ENCODE data around the gene IFT27. TPM values are rescaled to one million over a fixed set of nuclear protein-coding genes. Genes with fewer than 3 reads are reported as not detected.

The IFT27 gene
- total RNA-seq, 1 experiment from 2014 or later: 14.8 TPM

DNA sequence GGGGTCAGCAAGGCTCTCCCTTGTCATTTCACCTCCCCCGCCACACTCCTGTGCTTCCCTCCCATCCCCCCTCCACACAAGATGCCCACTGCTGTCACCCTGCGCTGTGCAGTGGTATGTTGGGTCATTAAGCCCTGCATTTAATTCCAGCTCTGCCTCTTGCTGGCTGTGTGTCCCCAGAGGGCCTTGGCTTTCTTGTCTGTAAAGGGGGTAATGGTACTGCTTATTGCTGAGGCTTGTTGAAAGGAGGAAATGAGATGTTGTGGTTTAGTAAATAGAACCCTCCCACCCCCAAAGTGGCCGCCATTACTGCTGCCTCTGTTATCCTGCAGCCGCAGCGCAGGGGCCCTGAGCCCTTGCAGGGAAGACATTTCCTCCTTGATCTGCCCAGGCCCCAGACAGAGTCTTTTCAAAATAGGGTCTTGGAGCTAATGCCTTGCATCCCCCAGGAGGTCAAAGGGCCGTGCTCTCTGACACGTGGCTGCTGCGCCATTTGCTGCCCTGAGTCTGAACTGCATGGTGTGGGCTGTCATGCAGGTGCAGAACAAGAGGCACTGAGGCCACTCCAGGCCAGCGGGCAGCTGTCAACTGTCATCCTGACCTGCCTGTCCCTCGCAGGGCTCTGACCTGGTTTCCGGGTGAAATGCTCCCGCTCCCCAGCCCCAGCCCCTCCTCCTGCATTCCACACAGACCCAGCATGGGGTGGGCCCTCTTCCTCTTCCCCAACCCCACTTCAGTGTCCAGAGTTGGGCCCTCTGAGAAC is 22.2 kb upstream of the IFT27 start:
- DNase-seq (ENCODE audit: extremely low read depth, low read depth): no peak

DNA sequence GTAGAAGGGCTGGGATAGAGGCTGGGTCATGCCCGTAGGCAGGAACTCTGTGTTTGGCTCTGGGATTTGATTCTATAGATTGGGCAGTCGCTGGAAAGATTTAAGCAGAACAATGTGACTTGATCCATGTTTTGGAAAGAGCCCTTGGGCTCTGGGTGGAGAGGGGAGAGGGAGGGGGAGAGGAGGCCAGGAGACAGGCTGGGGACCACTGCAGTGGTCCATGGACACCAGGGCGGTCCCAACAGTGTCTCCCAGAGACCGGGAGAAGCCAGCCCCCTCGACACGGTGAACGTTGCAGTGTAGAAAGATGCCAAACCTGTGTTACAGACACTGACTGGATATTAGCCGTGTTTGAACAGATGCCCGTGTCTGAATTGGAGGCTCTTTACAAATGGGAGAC is 21.5 kb upstream of the IFT27 start:
- no peak for DNase-seq (ENCODE audit: extremely low read depth, low read depth)

DNA sequence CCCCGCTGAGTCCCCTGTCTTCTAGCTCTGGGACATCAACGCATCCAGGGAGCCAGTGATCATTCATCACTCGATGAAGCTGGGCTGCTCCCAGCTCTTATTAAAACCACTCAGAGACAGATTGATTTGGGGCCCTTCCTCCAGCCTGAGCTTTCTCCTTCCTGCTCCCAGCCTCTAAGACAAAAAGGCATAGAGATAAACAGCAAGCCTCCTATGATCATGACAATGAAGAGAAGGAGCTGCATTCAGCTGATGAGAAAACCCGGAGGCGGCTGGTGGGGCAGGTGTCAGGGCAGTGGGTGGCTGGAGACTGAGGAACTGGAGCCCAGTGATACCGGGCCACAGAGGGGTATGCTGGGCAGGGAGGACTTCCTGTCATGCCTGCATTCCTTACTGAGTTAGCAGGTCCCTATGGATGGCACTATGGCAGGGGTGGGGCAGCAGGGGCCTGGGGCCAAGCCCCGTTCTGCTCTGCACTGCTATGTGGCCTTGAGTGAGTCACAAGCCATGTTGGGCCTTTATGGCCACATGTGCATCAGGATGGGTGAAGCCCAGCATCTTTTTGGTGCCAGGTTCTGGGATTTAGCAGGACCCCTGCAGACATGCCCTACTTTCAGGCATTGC is 20.7 kb upstream of the IFT27 start:
- DNase-seq (ENCODE audit: extremely low read depth, low read depth): no peak

DNA sequence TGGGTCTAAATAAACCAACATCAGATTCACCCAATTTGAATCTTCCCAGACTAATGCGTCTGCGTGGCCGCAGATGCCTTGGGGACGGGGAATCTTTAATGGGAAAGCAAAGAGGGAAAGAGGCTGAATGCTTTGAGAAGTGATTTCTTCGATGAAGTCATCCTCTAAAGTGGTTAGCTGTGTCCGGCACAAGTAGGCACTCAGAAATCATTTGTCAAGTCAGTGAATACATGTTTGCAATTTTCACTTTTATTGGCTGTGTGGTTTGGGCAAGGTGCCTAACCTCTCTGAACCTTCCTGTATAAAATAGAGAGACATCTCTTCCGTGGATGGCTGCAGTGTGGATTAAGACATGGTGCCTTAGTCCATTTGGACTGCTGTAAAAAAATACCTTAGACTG is 19.7 kb upstream of the IFT27 start:
- DNase-seq (ENCODE audit: extremely low read depth, low read depth): no peak

DNA sequence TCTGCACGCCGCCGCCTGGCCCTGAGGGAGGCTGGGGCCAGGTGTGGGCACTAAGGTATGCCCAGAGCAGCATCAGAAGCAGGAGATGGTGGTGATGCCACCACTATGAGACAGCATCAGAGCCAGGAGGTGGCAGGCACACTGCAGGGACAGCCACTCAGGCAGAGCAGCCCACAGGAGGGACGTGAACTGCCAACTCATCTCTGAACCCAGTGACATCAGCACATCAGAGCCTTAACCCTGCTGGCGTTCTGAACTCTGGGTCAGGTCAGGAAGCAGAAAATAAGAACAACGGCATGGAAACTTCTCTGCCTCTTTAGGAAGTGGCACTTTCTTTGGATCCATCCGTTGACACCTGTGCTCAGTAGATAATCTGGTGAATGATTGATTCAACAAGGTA is 14.7 kb upstream of the IFT27 start:
- no peak for DNase-seq (ENCODE audit: extremely low read depth, low read depth)

DNA sequence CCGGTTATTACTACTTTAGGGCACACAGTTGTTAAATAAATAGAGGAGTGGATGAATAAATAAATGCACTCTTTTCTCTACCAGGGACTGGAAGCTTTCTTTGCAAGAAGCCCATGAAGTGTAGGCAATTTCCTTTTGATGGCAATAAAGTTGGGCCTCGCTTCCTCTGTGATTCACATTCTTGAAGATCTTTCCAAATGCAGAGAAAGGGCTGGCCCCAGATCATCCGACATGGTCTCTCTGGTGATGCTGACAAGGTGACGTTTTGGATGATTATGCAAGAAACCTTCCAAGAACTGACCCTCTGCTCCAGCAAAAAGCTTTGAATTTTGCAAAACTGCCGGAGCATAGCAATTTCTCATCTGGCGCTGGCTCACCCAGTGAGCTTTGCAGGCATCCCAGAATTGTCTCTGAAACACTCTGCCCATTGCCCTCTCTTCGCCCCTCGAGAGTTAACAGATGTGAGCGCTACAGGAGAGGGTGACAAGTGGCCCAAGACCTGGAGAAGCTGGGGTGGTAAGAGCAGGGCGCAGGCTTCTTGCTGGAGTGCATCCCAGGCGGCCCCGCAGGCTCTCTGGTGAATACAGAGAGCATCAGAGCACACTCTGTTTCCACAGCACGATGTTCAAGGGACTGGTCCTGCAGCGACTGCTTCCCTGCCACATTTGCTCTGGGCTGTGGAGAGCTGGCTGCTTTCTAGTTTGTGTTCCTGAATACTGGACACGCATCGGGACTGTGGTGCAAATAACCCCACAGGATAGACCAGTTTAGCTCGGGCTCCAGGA is 11.5 kb upstream of the IFT27 start:
- DNase-seq (ENCODE audit: extremely low read depth, low read depth): no peak

DNA sequence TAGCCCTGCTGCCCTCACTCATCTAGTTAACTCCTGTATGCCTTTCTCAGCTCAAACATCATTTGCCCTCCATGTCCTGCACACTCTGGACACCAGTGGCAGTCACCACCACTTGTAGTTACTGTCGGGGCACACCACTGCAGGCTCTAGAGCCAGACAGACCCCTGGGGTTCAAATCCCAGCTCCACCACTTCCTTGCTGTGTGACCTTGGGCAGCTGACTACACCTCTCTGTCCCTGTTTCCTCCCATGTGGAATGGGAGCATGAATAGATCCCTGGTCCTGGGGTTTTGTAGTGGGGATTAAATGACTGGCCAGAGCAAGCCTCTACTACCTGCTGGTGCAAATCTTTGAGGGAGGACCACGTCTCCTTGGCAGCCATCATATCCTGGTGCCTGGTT is 7.8 kb upstream of the IFT27 start:
- no peak for DNase-seq (ENCODE audit: extremely low read depth, low read depth)

DNA sequence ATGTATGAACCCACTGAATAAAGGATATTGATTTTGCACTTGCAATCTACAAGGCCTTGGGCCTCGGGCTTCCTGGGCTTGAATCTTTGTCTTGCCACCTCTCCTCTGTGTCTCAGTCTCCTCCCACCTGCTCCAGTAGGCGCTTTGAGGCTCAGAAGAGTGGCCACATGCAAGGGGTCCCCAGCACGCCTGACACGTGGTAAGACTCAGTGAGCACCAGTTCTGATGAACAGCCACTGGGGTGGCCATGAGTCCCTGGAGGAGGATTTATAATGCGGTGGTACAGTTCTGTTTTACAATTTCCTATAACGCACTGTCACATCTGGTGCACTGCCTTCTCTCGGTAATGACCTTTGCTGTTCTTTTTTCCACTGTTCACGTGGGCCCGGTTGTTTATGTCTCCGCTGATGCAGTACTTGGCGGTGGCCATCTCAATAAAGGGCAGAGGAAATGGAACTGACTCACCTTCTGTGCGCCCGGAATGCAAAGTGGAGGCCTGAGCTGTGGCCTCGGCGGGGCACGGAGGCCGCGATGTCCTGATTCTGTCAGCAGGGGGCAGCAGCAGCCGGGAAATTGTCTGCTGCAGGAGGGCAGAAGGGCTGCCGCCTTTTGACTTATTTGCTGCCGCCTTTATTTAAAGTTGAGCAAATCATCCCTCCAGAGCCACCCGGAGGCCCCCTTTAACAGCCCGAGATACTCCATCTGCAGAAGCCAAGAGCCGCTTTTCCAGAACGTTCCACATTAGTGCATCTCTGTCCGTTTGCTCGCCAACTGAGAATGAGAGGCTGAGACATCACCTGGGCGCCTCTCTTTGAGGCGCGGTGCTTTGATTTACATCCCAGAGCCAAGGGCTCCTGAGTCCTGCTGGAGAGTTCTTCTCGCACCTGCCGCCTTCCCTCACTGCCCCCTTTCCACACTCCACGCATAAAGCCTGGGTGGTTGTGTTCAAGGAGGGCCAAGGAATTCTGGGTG is 6.0 kb upstream of the IFT27 start:
- DNase-seq (ENCODE audit: extremely low read depth, low read depth): peak; percentile 65

DNA sequence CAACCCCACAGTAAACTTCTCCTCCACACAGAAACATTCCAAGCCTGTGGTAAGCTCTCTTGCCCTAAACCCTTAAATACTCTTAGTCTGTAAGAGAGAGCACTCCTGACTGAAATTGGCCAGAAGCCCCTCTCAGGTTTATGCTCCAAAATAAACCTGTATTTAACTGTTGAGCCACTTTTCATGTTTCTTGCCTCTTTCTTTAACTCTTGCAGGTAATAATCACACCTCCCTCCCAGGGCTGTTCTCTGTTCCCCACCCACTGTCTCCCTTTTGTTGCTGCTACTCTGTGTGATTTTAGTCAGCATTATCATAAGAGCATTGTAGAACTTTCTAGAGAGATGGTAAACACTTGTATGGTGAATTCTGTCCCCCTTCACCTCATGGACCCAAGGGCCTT is 2.1 kb upstream of the IFT27 start:
- DNase-seq (ENCODE audit: extremely low read depth, low read depth): no peak

DNA sequence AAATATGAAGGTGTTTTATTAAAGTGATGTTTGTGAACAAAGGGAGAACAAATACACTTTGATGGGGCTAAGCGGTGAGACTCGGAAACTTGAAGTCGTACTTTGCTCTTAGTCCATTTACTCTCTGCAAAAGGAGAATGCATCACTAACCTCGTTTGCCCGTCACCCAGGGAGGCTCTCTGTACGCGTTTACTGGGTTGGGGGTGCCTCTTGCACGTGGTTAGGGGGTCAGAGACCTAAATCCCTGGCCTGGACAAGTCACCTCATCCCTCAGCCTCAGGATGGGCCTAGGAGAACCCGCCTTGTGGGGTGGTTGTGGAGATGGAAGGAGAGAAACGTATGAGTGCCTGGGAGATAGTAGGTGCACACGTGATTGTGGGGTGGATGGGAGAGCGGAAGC is 803 bp upstream of the IFT27 start:
- DNase-seq (ENCODE audit: extremely low read depth, low read depth): no peak

DNA sequence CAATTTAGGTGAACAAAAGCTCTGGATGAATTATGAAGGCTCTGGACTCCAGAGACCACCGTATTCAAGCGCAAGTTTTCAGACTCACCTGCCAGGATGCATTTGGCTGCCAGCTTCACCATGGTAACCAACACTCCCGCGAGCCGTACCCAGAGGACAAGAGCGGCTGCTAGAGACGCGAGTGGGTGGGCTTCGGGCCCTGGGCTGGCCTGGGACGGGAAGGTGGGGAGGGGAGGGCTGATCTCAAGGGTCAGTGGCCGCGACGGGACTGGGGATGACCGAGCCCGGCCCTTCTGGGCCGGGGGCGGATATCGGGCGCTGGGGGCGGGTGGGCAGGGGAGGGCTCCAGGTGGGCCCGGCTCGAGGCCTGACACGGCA is 344 bp downstream of the IFT27 start:
- no peak for DNase-seq (ENCODE audit: extremely low read depth, low read depth)

DNA sequence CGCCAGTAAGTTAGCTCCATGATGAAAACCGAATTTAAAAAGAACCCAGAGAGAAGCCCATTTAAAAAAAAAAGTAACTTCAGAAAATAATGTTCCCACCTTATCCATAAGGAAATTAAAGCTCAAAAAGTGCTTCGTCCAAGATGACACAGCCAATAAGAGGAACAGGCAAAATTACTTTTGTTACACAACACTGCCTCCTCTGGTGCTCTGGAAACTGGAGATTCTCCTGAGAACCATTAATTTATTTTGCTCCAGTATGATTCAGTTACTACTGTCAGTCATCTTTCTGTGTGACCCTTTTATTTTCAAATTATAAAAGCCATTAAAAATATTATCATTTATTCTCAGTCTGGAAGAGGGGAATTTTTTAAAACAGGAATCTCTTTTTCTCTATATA is 2.0 kb downstream of the IFT27 start:
- peak; percentile 43 for DNase-seq (ENCODE audit: extremely low read depth, low read depth)

DNA sequence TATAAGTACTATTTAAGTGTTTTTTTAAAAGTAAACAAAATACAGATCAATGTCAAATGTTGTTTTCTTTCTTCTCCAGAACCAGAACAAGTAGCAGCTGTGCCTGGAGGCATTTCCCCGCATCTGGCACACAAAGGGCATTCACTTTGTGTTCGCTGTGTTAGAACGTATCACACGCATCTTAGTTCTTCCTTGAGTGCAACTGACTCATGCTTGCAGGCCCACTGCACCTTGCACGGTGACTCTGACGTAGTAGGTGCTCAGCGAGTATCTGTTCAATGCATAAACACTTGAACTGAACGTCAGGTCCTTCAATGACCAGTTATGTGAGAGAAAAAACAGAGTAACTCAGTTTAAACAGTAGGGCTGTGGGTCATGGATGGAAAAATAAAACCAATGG is 3.5 kb downstream of the IFT27 start:
- no peak for DNase-seq (ENCODE audit: extremely low read depth, low read depth)

DNA sequence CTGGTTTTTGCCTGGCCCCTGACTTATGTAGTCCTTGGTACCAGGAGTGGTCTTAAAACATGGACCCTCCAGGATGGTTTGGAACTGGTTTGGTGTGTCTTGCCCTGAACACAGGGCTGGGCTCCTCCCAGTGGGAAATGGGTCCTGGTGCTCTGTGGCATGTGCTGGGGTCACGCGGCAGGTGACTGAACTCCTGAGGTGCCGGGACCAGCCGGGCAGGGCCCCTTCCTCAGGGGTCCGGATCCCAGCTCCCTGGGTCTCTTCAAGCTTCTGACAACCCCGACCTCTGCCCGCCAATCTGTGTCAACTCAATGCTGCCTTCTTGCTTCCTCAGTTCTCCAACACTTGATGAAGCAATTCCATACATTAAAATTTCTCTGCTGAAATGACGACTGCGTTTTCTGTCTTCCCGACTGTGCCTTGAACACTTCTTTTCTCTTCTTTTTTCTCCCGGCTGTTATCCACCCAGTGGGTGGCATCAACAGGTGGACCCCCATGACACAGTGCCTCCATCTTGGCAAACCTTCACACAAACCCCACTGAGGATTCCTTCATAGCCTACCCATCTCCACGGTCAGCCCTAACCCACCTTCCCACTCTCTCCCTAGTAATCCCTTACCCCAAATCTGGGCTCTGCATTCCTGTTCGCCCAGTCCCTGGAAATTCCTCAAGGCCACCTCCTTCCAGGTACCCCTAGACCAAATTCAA is 4.4 kb downstream of the IFT27 start:
- no peak for DNase-seq (ENCODE audit: extremely low read depth, low read depth)

DNA sequence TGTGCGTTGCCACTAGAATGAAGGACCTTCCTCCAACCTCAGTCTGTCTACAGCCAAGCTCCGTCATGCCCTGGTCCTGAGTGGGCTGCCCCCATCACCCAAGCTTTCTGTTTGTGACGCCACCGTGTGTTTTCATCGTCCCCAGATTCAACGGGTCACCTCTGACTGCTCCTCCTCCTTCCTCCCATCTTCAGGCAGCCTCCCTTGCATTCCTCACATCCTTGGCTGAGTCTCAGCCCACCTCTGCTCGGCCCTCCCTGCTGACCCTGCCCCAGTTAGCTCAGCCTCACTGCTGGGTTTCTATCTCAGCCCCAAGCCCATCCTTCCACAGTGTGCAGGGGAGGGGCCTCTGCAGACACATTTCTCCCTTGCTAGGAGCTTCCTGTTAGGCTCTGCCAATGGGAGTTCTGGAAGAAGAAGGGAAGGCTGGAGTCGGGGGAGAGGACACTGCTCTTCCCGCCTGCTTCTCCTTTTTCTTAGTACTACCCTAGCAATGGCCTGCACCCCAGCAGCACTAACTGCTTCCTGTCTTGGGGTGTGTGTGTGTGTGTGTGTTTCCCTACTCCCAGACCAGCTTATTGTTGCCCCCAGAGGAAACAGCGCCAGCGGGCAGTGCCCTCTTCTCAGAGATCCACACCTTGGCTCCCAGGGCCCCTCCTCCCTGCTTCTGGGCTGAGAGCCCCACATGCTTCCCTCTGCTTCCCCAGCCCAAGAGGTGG is 5.2 kb downstream of the IFT27 start:
- DNase-seq (ENCODE audit: extremely low read depth, low read depth): no peak

DNA sequence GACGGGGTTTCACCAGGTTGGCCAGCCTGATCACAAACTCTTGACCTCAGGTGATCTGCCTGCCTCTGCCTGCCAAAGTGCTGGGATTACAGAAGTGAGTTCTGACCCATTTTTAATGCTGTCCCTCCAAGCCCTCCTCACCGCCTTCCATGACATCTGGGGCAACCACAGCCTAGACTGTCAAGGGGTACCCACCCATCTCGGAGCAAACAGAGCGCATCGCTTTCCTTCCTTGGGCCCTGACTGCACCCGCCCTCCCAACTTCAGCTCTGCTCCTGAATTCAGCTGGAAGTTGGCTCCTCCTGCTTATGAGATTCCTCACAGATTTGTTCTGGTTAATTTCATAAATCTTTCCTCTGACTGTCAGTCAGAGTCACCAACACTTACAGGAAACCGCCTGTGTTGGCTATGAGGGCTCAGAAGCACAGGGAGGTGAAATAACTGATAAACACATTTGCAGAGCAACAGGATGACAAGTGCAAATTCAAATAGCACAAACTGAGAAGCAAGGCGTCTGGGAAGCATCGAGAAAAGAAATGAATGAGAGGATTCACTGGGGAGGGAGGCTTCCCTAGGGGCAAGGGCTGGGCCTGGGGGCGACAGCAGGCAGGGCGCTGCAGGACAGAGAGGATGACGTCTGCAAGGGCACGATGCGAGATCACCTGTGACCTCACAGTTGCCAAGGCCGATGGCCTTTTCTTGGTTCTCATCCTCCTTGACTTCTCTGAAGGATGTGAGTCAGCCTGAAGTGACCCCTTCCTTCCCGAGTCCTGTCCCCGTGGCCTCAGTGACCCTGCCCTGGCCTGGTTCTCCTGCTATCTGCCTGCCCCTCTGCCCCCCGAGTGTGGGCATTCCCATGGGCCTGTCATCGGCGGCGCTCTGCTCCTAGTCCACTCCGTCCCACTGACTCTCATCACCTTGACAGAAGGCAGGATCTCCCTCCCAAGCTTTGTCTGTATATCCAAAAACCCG is 6.1 kb downstream of the IFT27 start:
- DNase-seq (ENCODE audit: extremely low read depth, low read depth): no peak

DNA sequence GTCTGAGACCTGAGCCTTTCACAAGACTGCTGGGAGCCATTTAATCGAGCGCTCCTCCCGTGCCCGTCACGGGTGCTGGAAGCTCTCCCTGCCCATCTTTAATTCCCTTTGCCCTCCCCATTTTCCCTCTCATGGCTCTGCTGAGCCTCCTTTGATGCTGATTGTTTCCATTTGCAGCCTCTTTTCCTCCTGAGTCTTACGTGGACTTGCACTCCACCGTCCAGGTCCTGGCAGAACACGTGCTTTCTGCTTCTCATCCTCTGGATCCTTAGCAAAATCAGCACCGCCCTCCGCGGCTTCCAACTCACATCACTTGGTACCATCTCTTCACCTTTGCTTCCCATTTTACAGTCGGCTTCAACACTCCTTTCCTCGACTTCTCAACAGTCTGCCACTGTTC is 7.3 kb downstream of the IFT27 start:
- DNase-seq (ENCODE audit: extremely low read depth, low read depth): no peak

DNA sequence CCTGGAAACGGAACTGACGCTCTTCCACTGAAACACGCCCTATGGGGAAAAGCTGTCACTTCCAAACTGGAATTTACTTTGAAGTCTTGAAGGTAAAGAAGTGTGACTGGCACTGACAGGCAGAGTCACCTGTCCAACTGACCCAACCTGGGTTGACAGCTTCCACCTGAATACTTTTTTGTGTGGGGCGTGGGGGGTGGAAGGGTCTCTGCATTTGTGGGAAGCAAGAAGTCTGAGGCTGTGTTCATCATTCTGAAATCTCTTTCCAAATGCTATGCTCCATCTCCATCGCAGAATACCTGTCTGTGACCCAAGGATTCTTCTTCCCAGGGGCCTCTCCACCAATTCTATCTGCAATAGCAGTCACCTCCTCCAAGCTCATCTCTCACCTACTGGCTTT is 7.8 kb downstream of the IFT27 start:
- no peak for DNase-seq (ENCODE audit: extremely low read depth, low read depth)
